Hepatocyte (in vitro differentiated cells): ENCODE data around the gene ITPR2. TPM values are rescaled to one million over a fixed set of nuclear protein-coding genes. Genes with fewer than 3 reads are reported as not detected.

Experiments used
- DNase-seq: peaks from one replicate; pipeline ENCODE4 v3.0.0-alpha.2; 2016; ENCODE audit warnings: low spot score
- H2AFZ ChIP-seq: fragments of 200-600 bp; sonication (generic); 2 replicates; pipeline ENCODE4 v1.6.0; 2016; ENCODE audit warnings: antibody characterized with exemption, mild to moderate bottlenecking
- H3K27ac ChIP-seq: fragments of 200-600 bp; sonication (generic); 2 replicates; pipeline ENCODE4 v1.5.1; 2016; ENCODE audit warnings: mild to moderate bottlenecking
- H3K27me3 ChIP-seq: fragments of 200-600 bp; sonication (generic); 2 replicates; pipeline ENCODE4 v1.6.1; 2016
- H3K36me3 ChIP-seq: fragments of 200-600 bp; sonication (generic); replicated peaks from 2 replicates; pipeline ENCODE4 v1.5.1; 2016; ENCODE audit warnings: low read depth; ENCODE audit not compliant: insufficient read depth
- H3K4me1 ChIP-seq: fragments of 200-600 bp; sonication (generic); 2 replicates; pipeline ENCODE4 v1.5.1; 2016; ENCODE audit warnings: mild to moderate bottlenecking, moderate library complexity; ENCODE audit not compliant: insufficient read depth
- H3K4me2 ChIP-seq: fragments of 200-600 bp; sonication (generic); 2 replicates; pipeline ENCODE4 v1.6.0; 2016
- H3K4me3 ChIP-seq: fragments of 200-600 bp; sonication (generic); 2 replicates; pipeline ENCODE4 v1.5.1; 2016; ENCODE audit warnings: mild to moderate bottlenecking
- H3K79me2 ChIP-seq: fragments of 200-600 bp; sonication (generic); 2 replicates; pipeline ENCODE4 v1.6.0; 2017; ENCODE audit warnings: mild to moderate bottlenecking
- H3K9me2 ChIP-seq: fragments of 200-600 bp; sonication (generic); replicated peaks from 2 replicates; pipeline ENCODE4 v1.6.0; 2017; ENCODE audit warnings: mild to moderate bottlenecking; ENCODE audit not compliant: insufficient read depth
- H3K9me3 ChIP-seq: fragments of 200-600 bp; sonication (generic); 2 replicates; pipeline ENCODE4 v1.5.1; 2016; ENCODE audit warnings: low read depth, mild to moderate bottlenecking
- H4K20me1 ChIP-seq: fragments of 200-600 bp; sonication (generic); 2 replicates; pipeline ENCODE4 v1.6.0; 2016; ENCODE audit warnings: mild to moderate bottlenecking; ENCODE audit not compliant: insufficient read depth, poor library complexity, severe bottlenecking
- EZH2 ChIP-seq: fragments of 200-600 bp; sonication (generic); IDR thresholded peaks from 2 replicates; pipeline ENCODE4 v1.6.1; 2016; ENCODE audit warnings: antibody characterized with exemption, mild to moderate bottlenecking, borderline replicate concordance
- EZH2phosphoT487 ChIP-seq: fragments of 200-600 bp; sonication (generic); IDR thresholded peaks from one replicate; pipeline ENCODE4 v1.6.1; 2018; ENCODE audit warnings: antibody characterized with exemption, mild to moderate bottlenecking, low read depth, moderate library complexity; ENCODE audit not compliant: unreplicated experiment, severe bottlenecking
- WGBS: methylation state at CpG from one replicate; pipeline ENCODE4 v1.1.6; 2016; ENCODE audit warnings: low lambda C conversion rate; ENCODE audit errors: missing lambda C conversion rate; 5-methylcytosine and 5-hydroxymethylcytosine counted together
- polyA plus RNA-seq: library from polyadenylated mRNA; unstranded; fragments of >200 nt; fragmentation: Nextera tagmentation; extraction: Ambion mirVana; gene quantifications from 2 replicates; pipeline ENCODE4 v1.2.1, GENCODE V29; 2016
- total RNA-seq: library from RNA; depleted of rRNA; stranded (reverse); fragments of >200 nt; gene quantifications from 2 replicates; pipeline ENCODE4 v1.2.3, GENCODE V29; 2014
- TF ChIP-seq, protein P1 (sequence below): fragments of 200-600 bp; sonication (generic); IDR thresholded peaks from 2 replicates; pipeline ENCODE4 v1.5.1; 2016; ENCODE audit warnings: antibody characterized with exemption, mild to moderate bottlenecking; ENCODE audit not compliant: poor library complexity

The ITPR2 gene
- total and polyA plus RNA-seq, 2 experiments from 2014 or later: 22.0 to 51.4 TPM

DNA sequence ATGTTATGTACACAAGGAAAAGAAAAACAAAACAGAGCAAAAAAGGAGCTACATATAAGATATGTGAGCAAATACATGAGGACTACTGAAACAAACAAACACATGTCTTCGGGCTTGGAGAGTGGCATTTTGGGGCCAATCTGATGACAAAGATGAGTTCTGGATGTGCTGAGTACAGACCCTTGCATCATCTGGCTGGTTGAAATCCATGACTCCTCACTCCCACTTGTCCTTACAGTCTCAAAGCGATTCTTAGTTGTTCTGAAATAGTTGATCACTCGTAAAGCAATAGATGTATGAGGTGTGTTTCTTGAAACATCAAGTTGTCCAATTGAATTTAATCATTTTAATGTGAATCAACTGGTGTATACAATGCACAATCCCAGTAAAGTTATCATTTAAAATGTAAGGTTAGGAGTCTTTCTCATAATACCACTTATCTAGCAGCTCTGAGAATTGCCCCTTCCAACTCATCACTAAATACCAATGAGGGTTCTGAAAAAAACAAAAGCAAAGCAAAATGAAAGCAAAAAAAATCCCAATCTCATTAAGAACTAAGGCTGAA, 136.9 kb downstream of the ITPR2 start:
- no peaks in the 10 kb centered on the region for H3K9me2 ChIP-seq
- H3K4me1 ChIP-seq: no peaks in the 10 kb centered on the region
- no peak overlapping the region for H3K4me3 ChIP-seq
- H2AFZ ChIP-seq: no peak overlapping the region
- H4K20me1 ChIP-seq: no peaks in the 10 kb centered on the region
- H3K27ac ChIP-seq: no peak overlapping the region
- no peaks in the 10 kb centered on the region for H3K36me3 ChIP-seq
- 96% methylated on average over 3 of the region's 3 CpGs for WGBS
- TF ChIP-seq, protein P1, sequence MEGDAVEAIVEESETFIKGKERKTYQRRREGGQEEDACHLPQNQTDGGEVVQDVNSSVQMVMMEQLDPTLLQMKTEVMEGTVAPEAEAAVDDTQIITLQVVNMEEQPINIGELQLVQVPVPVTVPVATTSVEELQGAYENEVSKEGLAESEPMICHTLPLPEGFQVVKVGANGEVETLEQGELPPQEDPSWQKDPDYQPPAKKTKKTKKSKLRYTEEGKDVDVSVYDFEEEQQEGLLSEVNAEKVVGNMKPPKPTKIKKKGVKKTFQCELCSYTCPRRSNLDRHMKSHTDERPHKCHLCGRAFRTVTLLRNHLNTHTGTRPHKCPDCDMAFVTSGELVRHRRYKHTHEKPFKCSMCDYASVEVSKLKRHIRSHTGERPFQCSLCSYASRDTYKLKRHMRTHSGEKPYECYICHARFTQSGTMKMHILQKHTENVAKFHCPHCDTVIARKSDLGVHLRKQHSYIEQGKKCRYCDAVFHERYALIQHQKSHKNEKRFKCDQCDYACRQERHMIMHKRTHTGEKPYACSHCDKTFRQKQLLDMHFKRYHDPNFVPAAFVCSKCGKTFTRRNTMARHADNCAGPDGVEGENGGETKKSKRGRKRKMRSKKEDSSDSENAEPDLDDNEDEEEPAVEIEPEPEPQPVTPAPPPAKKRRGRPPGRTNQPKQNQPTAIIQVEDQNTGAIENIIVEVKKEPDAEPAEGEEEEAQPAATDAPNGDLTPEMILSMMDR: no peak
- TF ChIP-seq EZH2 (no peak), EZH2phosphoT487 (no peak)
- H3K9me3 ChIP-seq: no peaks in the 10 kb centered on the region
- H3K4me2 ChIP-seq: no peak overlapping the region
- no peaks in the 10 kb centered on the region for H3K79me2 ChIP-seq
- H3K27me3 ChIP-seq: no peaks in the 10 kb centered on the region
- no peak for DNase-seq

DNA sequence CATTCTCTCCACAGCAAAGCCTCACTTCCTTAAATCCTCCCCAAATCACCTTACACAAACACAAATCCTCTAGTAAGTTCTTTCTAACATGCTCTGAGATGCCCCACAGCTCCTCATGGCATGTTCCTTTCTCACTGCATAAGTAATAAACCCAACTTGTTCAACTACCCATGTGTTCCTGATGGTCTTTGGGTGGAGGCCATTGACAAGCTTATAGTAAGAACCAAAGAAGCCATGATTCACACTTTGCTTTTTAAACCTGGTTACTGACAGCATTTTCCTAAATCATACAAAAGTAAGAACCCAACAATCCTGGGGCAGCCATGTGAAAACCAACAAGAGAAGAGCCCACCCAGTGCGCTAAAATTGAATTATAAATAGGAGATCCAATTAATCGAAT, 138.6 kb downstream of the ITPR2 start:
- Histone ChIP-seq H3K9me3 (no peaks in the 10 kb centered on the region), H3K4me3 (no peak overlapping the region), H3K27ac (no peak overlapping the region), H3K4me2 (no peak overlapping the region), H3K79me2 (no peaks in the 10 kb centered on the region), H3K36me3 (no peaks in the 10 kb centered on the region), H3K9me2 (no peaks in the 10 kb centered on the region), H3K27me3 (no peaks in the 10 kb centered on the region), H3K4me1 (no peaks in the 10 kb centered on the region), H2AFZ (no peak overlapping the region), H4K20me1 (no peaks in the 10 kb centered on the region)
- WGBS: 100% methylated on average over 2 of the region's 2 CpGs
- TF ChIP-seq EZH2 (no peak), EZH2phosphoT487 (no peak)
- TF ChIP-seq, protein P1: no peak
- no peak for DNase-seq

DNA sequence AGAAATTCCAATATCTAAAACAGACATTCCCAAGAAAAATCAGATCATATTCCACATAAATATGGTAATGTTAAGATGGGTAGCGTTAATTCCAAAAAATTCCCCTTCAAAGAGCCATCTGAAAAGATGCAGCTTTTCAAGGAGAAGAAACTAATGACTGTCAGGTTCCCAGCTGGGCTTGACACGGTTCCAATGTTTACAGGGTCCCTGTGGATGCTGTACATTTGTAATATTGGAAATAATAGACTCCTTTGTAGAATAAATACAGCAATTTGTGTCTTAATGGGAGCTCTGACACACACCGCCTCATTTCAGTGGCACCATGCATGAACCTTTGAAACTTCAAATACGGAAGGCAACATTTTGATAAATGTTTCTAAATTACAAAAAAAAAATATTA, 140.6 kb downstream of the ITPR2 start:
- H3K79me2 ChIP-seq: no peaks in the 10 kb centered on the region
- H2AFZ ChIP-seq: no peak overlapping the region
- H3K9me2 ChIP-seq: no peaks in the 10 kb centered on the region
- DNase-seq: no peak
- H3K4me2 ChIP-seq: no peak overlapping the region
- H3K27me3 ChIP-seq: no peaks in the 10 kb centered on the region
- H3K4me3 ChIP-seq: no peak overlapping the region
- WGBS: 93% methylated on average over 4 of the region's 4 CpGs
- no peak overlapping the region for H3K27ac ChIP-seq
- no peaks in the 10 kb centered on the region for H3K4me1 ChIP-seq
- H3K36me3 ChIP-seq: no peaks in the 10 kb centered on the region
- TF ChIP-seq EZH2: no peak
- TF ChIP-seq EZH2phosphoT487: no peak
- TF ChIP-seq, protein P1: no peak
- H3K9me3 ChIP-seq: no peaks in the 10 kb centered on the region
- H4K20me1 ChIP-seq: no peaks in the 10 kb centered on the region
